ENCODE results near the gene SDR9C7. TPM values are rescaled to one million over a fixed set of nuclear protein-coding genes. Genes with fewer than 3 reads are reported as not detected.
"Not testable (repeated sequence)": the region's sequence is repeated elsewhere in the genome, so short reads cannot be mapped to it uniquely, and the experiment has no call there.

The SDR9C7 gene
- total RNA-seq, 1 donor from 2014 or later, result not detected

GRCh38 chr12:56880125-56880992, 53.8 kb downstream of the SDR9C7 start:
- Mint-ChIP-seq H3K9me3 (ENCODE audit: low read depth) (peaks cover 12% of the 10 kb centered on the region), H3K36me3 (ENCODE audit: low read depth) (peaks cover 2% of the 10 kb centered on the region), H3K4me3 (ENCODE audit: unreplicated experiment) (no peak overlapping the region), H3K27ac (ENCODE audit: unreplicated experiment) (peak overlapping the region; percentile 81), H3K27me3 (ENCODE audit: low read depth) (peaks cover 17% of the 10 kb centered on the region), H3K4me1 (ENCODE audit: low read depth) (peaks cover 31% of the 10 kb centered on the region)
- no peak for TF ChIP-seq CTCF (IDR thresholded peaks at IDR 0.05)
- no peak for DNase-seq (ENCODE audit: low spot score)

GRCh38 chr12:56879240-56880124, 54.7 kb downstream of the SDR9C7 start:
- H3K36me3 Mint-ChIP-seq (ENCODE audit: low read depth); H3K27ac Mint-ChIP-seq (ENCODE audit: unreplicated experiment); H3K4me3 Mint-ChIP-seq (ENCODE audit: unreplicated experiment); DNase-seq (ENCODE audit: low spot score); H3K9me3 Mint-ChIP-seq (ENCODE audit: low read depth): not testable (repeated sequence)
- H3K27me3 Mint-ChIP-seq (ENCODE audit: low read depth), result peaks cover 17% of the 10 kb centered on the region
- H3K4me1 Mint-ChIP-seq (ENCODE audit: low read depth), result peaks cover 26% of the 10 kb centered on the region

- H3K9me3 Mint-ChIP-seq (ENCODE audit: low read depth), result peaks cover 9% of the 10 kb centered on the region
- TF ChIP-seq CTCF (IDR thresholded peaks at IDR 0.05), result no peak
- peaks cover 31% of the 10 kb centered on the region for H3K4me1 Mint-ChIP-seq (ENCODE audit: low read depth)
- peaks cover 2% of the 10 kb centered on the region for H3K36me3 Mint-ChIP-seq (ENCODE audit: low read depth)
- no peak overlapping the region for H3K27ac Mint-ChIP-seq (ENCODE audit: unreplicated experiment)
- no peak for DNase-seq (ENCODE audit: low spot score)
- no peak overlapping the region for H3K4me3 Mint-ChIP-seq (ENCODE audit: unreplicated experiment)
- H3K27me3 Mint-ChIP-seq (ENCODE audit: low read depth), result peaks cover 17% of the 10 kb centered on the region
Measured at GRCh38 chr12:56878010-56878339, 56.2 kb downstream of the SDR9C7 start.

GRCh38 chr12:56877195-56878009, 56.8 kb downstream of the SDR9C7 start:
- TF ChIP-seq CTCF (IDR thresholded peaks at IDR 0.05), result no peak
- H3K36me3 Mint-ChIP-seq (ENCODE audit: low read depth), result peaks cover 2% of the 10 kb centered on the region
- H3K4me1 Mint-ChIP-seq (ENCODE audit: low read depth), result peaks cover 37% of the 10 kb centered on the region
- H3K9me3 Mint-ChIP-seq (ENCODE audit: low read depth), result peaks cover 5% of the 10 kb centered on the region
- no peak overlapping the region for H3K4me3 Mint-ChIP-seq (ENCODE audit: unreplicated experiment)
- peaks cover 17% of the 10 kb centered on the region for H3K27me3 Mint-ChIP-seq (ENCODE audit: low read depth)
- no peak for DNase-seq (ENCODE audit: low spot score)
- H3K27ac Mint-ChIP-seq (ENCODE audit: unreplicated experiment), result no peak overlapping the region

- Mint-ChIP-seq H3K9me3 (ENCODE audit: low read depth) (no peaks in the 10 kb centered on the region), H3K4me3 (ENCODE audit: unreplicated experiment) (no peak overlapping the region), H3K27me3 (ENCODE audit: low read depth) (peaks cover 19% of the 10 kb centered on the region), H3K36me3 (ENCODE audit: low read depth) (no peaks in the 10 kb centered on the region), H3K27ac (ENCODE audit: unreplicated experiment) (no peak overlapping the region), H3K4me1 (ENCODE audit: low read depth) (peaks cover 30% of the 10 kb centered on the region)
- TF ChIP-seq CTCF (IDR thresholded peaks at IDR 0.05), result no peak
- DNase-seq (ENCODE audit: low spot score), result no peak
Measured at GRCh38 chr12:56874821-56875220, 59.4 kb downstream of the SDR9C7 start.
